Measurements from ENCODE around the gene NPY4R.
"Not testable (repeated sequence)": the region's sequence is repeated elsewhere in the genome, so short reads cannot be mapped to it uniquely, and the experiment has no call there.

GRCh38 chr10:46419570-46420379, 46.0 kb downstream of the NPY4R start:
- not testable (repeated sequence) for TF ChIP-seq ZFX (IDR thresholded peaks at IDR 0.05); POLR2A (IDR thresholded peaks at IDR 0.05; ENCODE audit: borderline replicate concordance, extremely low read depth, insufficient read depth, insufficient read length); MAX (IDR thresholded peaks at IDR 0.05); REST (IDR thresholded peaks at IDR 0.05; ENCODE audit: low read depth); CTCF (IDR thresholded peaks at IDR 0.05 in 2 of 3, conservative IDR thresholded peaks at IDR 0.05 in 1 of 3; ENCODE audit: borderline replicate concordance in 1 of 3, insufficient read depth in 1 of 3, low read depth in 2 of 3, low read length in 2 of 3); JUND (IDR thresholded peaks at IDR 0.05); RAD21 (IDR thresholded peaks at IDR 0.05; ENCODE audit: low read depth); EGR1 (IDR thresholded peaks at IDR 0.05; ENCODE audit: low read depth); TCF7L2 (IDR thresholded peaks at IDR 0.05; ENCODE audit: borderline replicate concordance, extremely low read depth, insufficient read depth, insufficient read length); ZBTB33 (IDR thresholded peaks at IDR 0.05; ENCODE audit: extremely low read depth, insufficient replicate concordance, low read length); EZH2phosphoT487 (IDR thresholded peaks at IDR 0.05; ENCODE audit: borderline replicate concordance); YY1 (IDR thresholded peaks at IDR 0.05; ENCODE audit: extremely low read depth, insufficient replicate concordance, low read depth, low read length); SP1 (IDR thresholded peaks at IDR 0.05; ENCODE audit: low read depth); ZNF274 (IDR thresholded peaks at IDR 0.05; ENCODE audit: low read depth, low read length)
